PFSK-1 (cell line): ENCODE results near the gene TPST1. TPM values are rescaled to one million over a fixed set of nuclear protein-coding genes. Genes with fewer than 3 reads are reported as not detected.

Experiments used
- FOXP2 ChIP-seq: optimal IDR thresholded peaks from 2 replicates; pipeline ENCODE3; 2011; ENCODE audit warnings: borderline replicate concordance, control low read depth, inconsistent platforms; ENCODE audit not compliant: insufficient read depth; ENCODE audit errors: extremely low read length, extremely low read depth
- POLR2AphosphoS5 ChIP-seq: IDR thresholded peaks from 2 replicates; pipeline ENCODE4 v1.6.1; 2012; ENCODE audit warnings: low read depth, mild to moderate bottlenecking, control low read depth, low read length, moderate library complexity
- REST ChIP-seq, 2 experiments: IDR thresholded peaks; 2 replicates each; pipeline versions ENCODE4 v1.6.1 to v1.8.0; 2011 to 2012; ENCODE audit warnings: low read depth in 2 of 2, low read length in 2 of 2, control low read depth in 1 of 2, inconsistent platforms in 1 of 2, mild to moderate bottlenecking in 1 of 2, moderate library complexity in 1 of 2; ENCODE audit not compliant: insufficient read depth in 1 of 2
- SIN3A ChIP-seq: IDR thresholded peaks from 2 replicates; pipeline ENCODE4 v1.6.1; 2012; ENCODE audit warnings: mild to moderate bottlenecking, low read length, moderate library complexity, borderline replicate concordance; ENCODE audit not compliant: insufficient read depth
- TAF1 ChIP-seq: IDR thresholded peaks from 2 replicates; pipeline ENCODE4 v1.6.1; 2012; ENCODE audit warnings: low read length, control low read depth, borderline replicate concordance; ENCODE audit not compliant: insufficient read depth
- polyA plus RNA-seq: library from polyadenylated mRNA; unstranded; fragments of >200 nt; gene quantifications from one replicate; pipeline ENCODE4 v1.2.1, GENCODE V29; 2012; ENCODE audit warnings: low read depth, missing spikeins; ENCODE audit not compliant: insufficient read length

Gene TPST1
- polyA plus RNA-seq: 32.7 TPM

- TF ChIP-seq TAF1 (peak; percentile 89), SIN3A (no peak; the same call in 1 of the 2 replicates), POLR2AphosphoS5 (peak; percentile 96), REST (IDR thresholded peaks at IDR 0.05; ENCODE audit: insufficient read depth in 1 of 2, low read depth in 2 of 2, low read length in 2 of 2) (no peak), FOXP2 (peak; percentile 95)
Measured at GRCh38 chr7:66204822-66205740, at the start of gene TPST1. TPST1 (plus strand) TSS chr7:66205334; CDS start chr7:66240426, 35,092 bp downstream.

DNA sequence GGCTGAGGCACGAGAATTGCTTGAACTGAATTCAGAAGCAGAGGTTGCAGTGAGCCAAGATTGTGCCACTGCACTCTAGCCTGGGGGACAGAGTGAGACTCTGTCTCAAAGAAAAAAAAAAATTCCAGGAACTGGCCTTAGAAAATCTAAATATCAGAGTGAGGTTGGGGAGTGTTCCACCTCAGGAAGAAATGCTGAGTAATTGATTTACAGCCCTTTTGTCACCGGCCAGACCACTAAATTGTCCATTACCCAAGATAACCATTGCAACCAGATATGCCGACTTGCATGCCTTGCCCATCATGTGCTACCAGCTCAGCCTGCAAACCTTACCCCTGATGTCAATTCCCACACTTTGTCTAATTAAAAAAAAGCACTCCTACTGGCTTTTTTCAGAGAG is 48.1 kb upstream of the TPST1 start:
- TF ChIP-seq POLR2AphosphoS5 (no peak), FOXP2 (no peak), TAF1 (no peak), SIN3A (no peak), REST (IDR thresholded peaks at IDR 0.05; ENCODE audit: insufficient read depth in 1 of 2, low read depth in 2 of 2, low read length in 2 of 2) (no peak)

DNA sequence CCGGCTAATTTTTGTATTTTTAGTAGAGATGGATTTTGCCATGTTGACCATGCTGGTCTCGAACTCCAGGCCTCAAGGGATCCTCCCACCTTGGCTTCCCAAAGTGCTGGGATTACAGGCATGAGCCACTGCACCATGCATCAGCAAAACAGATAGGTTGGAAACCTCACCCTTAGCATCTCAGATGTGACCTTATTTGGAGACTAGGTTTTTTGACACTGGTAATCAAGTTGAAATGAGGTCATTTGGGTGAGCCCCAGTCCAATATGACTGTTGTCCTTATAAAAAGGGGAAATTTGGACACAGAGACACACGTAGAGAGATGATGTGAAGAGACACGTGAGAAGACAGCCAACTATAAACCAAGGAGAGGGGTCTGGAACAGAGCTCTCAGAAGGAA is 42.5 kb upstream of the TPST1 start:
- TF ChIP-seq POLR2AphosphoS5 (no peak), FOXP2 (no peak), REST (IDR thresholded peaks at IDR 0.05; ENCODE audit: insufficient read depth in 1 of 2, low read depth in 2 of 2, low read length in 2 of 2) (no peak), SIN3A (no peak), TAF1 (no peak)

DNA sequence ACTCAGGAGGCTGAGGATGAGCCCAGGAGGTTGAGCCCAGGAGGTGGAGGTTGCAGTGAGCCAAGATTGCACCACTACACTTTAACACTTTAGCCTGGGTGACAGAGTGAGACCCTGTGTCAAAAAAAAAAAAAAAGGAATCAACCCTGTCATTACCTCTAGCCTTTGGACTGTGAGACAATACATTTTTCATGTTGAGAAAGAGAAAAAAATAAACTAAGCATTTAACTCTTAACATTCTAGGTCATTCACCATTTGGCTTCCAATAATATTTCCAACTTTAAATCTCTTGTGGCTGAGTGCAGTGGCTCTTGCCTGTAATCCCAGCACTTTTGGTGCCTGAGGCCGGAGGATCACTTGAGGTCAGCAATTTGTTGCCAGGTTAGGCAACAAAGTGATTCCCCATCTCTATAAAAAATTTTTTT is 41.9 kb upstream of the TPST1 start:
- TF ChIP-seq TAF1: no peak
- no peak for TF ChIP-seq SIN3A
- no peak for TF ChIP-seq POLR2AphosphoS5
- TF ChIP-seq REST (IDR thresholded peaks at IDR 0.05; ENCODE audit: insufficient read depth in 1 of 2, low read depth in 2 of 2, low read length in 2 of 2): no peak
- TF ChIP-seq FOXP2: no peak
